Muscle layer of colon (tissue), 2 donors: ENCODE results near the gene DOCK4.

Experiments
- H3K27ac ChIP-seq: one replicate; pipeline ENCODE4 v1.7.0; 2013; ENCODE audit warnings: low read depth, mild to moderate bottlenecking, low read length, moderate library complexity
- H3K27me3 ChIP-seq, 2 donors: one replicate each; pipeline ENCODE4 v1.7.0; 2013; ENCODE audit warnings: low read length in 2 of 2, mild to moderate bottlenecking in 2 of 2; ENCODE audit not compliant: insufficient read depth in 2 of 2, control insufficient read depth in 1 of 2
- H3K36me3 ChIP-seq: one replicate; pipeline ENCODE4 v1.7.0; 2013; ENCODE audit warnings: mild to moderate bottlenecking, low read length; ENCODE audit not compliant: insufficient read depth
- H3K4me1 ChIP-seq: one replicate; pipeline ENCODE4 v1.7.0; 2013; ENCODE audit warnings: mild to moderate bottlenecking, low read length; ENCODE audit not compliant: insufficient read depth
- H3K4me3 ChIP-seq, 2 donors: one replicate each; pipeline ENCODE4 v1.7.0; 2013; ENCODE audit warnings: low read length in 2 of 2, low read depth in 1 of 2, mild to moderate bottlenecking in 1 of 2, moderate library complexity in 1 of 2
- H3K9ac ChIP-seq: one replicate; pipeline ENCODE4 v1.7.0; 2013; ENCODE audit warnings: low read length
- H3K9me3 ChIP-seq: one replicate; pipeline ENCODE4 v1.7.0; 2013; ENCODE audit warnings: mild to moderate bottlenecking, low read length
- donor health status: abdominal sarcoma.
- donor health status: Adenocarcinoma of cecum.

DOCK4 gene

GRCh38 chr7:112236597-112236996, 30.4 kb upstream of the DOCK4 start:
- Histone ChIP-seq H3K9me3 (no peaks in the 10 kb centered on the region), H3K4me1 (peaks cover 9% of the 10 kb centered on the region), H3K9ac (no peak overlapping the region), H3K27me3 (no peaks in the 10 kb centered on the region), H3K36me3 (no peaks in the 10 kb centered on the region), H3K27ac (no peak overlapping the region), H3K4me3 (no peak overlapping the region)

GRCh38 chr7:112234147-112234546, 27.9 kb upstream of the DOCK4 start:
- Histone ChIP-seq H3K27me3 (no peaks in the 10 kb centered on the region), H3K27ac (no peak overlapping the region), H3K9ac (no peak overlapping the region), H3K4me1 (peaks cover 9% of the 10 kb centered on the region), H3K9me3 (no peaks in the 10 kb centered on the region), H3K4me3 (no peak overlapping the region), H3K36me3 (no peaks in the 10 kb centered on the region)

DNA sequence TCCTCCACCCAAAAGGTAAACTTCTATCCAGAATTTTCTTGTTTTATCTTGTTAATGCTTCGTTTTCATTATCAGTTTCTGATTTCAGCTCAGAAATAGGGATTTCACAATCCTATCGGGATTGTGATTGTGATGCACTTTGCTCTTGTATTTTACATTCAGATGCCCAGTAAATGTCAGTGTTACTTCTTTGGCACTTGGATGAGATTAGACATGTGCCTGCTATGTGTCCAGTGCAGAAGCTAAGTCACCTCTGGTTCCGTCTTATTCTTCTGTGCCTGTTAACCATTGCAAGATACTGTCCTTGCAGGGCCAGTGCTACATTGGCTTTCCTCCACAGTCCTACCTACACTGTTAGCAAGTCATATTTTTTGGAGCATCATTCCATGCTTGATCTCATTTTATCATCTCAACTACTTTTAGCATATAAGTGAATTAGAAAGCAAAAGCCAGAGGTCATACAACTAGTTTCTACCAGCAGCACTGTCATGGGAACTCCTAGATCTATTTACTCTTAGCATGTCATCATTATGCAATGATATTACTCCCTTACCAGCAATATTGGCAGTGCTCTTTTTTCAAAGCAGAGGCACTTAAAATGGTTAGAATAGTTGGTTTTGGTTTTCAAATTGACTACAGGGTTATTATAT, 27.0 kb upstream of the DOCK4 start:
- no peaks in the 10 kb centered on the region for H3K9me3 ChIP-seq
- no peak overlapping the region for H3K4me3 ChIP-seq
- H3K36me3 ChIP-seq, result no peaks in the 10 kb centered on the region
- no peak overlapping the region for H3K27ac ChIP-seq
- H3K27me3 ChIP-seq, result no peaks in the 10 kb centered on the region
- H3K9ac ChIP-seq, result no peak overlapping the region
- peaks cover 9% of the 10 kb centered on the region for H3K4me1 ChIP-seq

- no peak overlapping the region for H3K9ac ChIP-seq
Observed at GRCh38 chr7:112232212-112232978, 26.2 kb upstream of the DOCK4 start.

GRCh38 chr7:112228632-112229031, 22.4 kb upstream of the DOCK4 start:
- no peaks in the 10 kb centered on the region for H3K9me3 ChIP-seq
- no peak overlapping the region for H3K27ac ChIP-seq
- no peaks in the 10 kb centered on the region for H3K27me3 ChIP-seq
- H3K36me3 ChIP-seq, result no peaks in the 10 kb centered on the region
- H3K9ac ChIP-seq, result no peak overlapping the region
- H3K4me1 ChIP-seq, result peaks cover 9% of the 10 kb centered on the region
- H3K4me3 ChIP-seq, result no peak overlapping the region

More at GRCh38 chr7:112232212-112232978, 26.2 kb upstream of the DOCK4 start:
- H3K4me3 ChIP-seq, result no peak overlapping the region
- no peaks in the 10 kb centered on the region for H3K36me3 ChIP-seq
- no peaks in the 10 kb centered on the region for H3K9me3 ChIP-seq
- H3K4me1 ChIP-seq, result peaks cover 9% of the 10 kb centered on the region
- no peak overlapping the region for H3K27ac ChIP-seq
- no peaks in the 10 kb centered on the region for H3K27me3 ChIP-seq

DNA sequence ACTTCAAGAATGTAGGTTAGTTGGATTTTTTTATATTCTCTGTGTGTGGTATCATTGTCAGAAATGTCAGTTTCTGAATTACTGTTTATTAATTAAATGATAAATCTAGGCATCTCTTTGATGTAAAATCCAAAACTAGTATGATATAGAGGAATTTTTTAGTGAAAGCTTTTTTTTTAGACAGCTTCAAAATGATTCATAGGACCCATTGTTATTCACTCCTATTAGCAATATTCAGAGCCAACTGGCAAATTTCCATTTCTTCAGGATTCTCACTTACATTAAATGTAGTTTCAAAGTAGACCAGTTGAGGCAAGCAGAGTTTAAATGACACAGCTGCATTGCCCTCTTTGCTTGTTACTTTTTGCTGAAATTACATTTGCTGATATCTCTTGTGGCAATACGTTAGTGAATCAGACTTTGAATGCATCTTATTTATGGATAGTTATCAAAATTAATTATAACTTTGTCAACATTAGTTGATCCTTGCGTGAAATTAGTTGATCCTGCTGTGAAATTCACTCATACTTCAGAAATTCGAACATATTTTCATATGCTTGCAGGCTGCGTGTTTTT, 20.6 kb upstream of the DOCK4 start:
- no peaks in the 10 kb centered on the region for H3K27me3 ChIP-seq
- no peak overlapping the region for H3K9ac ChIP-seq
- H3K4me3 ChIP-seq, result no peak overlapping the region
- no peak overlapping the region for H3K27ac ChIP-seq
- no peaks in the 10 kb centered on the region for H3K9me3 ChIP-seq
- H3K4me1 ChIP-seq, result no peaks in the 10 kb centered on the region
- H3K36me3 ChIP-seq, result no peaks in the 10 kb centered on the region

- Histone ChIP-seq H3K4me1 (no peaks in the 10 kb centered on the region), H3K4me3 (no peak overlapping the region), H3K27me3 (no peaks in the 10 kb centered on the region), H3K27ac (no peak overlapping the region), H3K9ac (no peak overlapping the region), H3K9me3 (no peaks in the 10 kb centered on the region), H3K36me3 (no peaks in the 10 kb centered on the region)
Observed at GRCh38 chr7:112225006-112225405, 18.8 kb upstream of the DOCK4 start.

GRCh38 chr7:112224186-112224585, 18.0 kb upstream of the DOCK4 start:
- no peak overlapping the region for H3K27ac ChIP-seq

GRCh38 chr7:112223310-112223709, 17.1 kb upstream of the DOCK4 start:
- Histone ChIP-seq H3K9me3 (no peaks in the 10 kb centered on the region), H3K27me3 (no peaks in the 10 kb centered on the region), H3K4me1 (no peaks in the 10 kb centered on the region), H3K36me3 (no peaks in the 10 kb centered on the region), H3K4me3 (no peak overlapping the region), H3K9ac (no peak overlapping the region), H3K27ac (no peak overlapping the region)

More at GRCh38 chr7:112224186-112224585, 18.0 kb upstream of the DOCK4 start:
- no peaks in the 10 kb centered on the region for H3K36me3 ChIP-seq
- H3K9ac ChIP-seq, result no peak overlapping the region
- no peaks in the 10 kb centered on the region for H3K9me3 ChIP-seq
- H3K4me1 ChIP-seq, result no peaks in the 10 kb centered on the region
- no peaks in the 10 kb centered on the region for H3K27me3 ChIP-seq
- no peak overlapping the region for H3K4me3 ChIP-seq

- Histone ChIP-seq H3K4me3 (no peak overlapping the region), H3K9ac (no peak overlapping the region), H3K27me3 (no peaks in the 10 kb centered on the region), H3K9me3 (no peaks in the 10 kb centered on the region), H3K36me3 (no peaks in the 10 kb centered on the region), H3K27ac (no peak overlapping the region), H3K4me1 (no peaks in the 10 kb centered on the region)
Observed at GRCh38 chr7:112220877-112221434, 14.8 kb upstream of the DOCK4 start.

GRCh38 chr7:112215787-112216186, 9.6 kb upstream of the DOCK4 start:
- Histone ChIP-seq H3K36me3 (no peaks in the 10 kb centered on the region), H3K9me3 (no peaks in the 10 kb centered on the region), H3K27me3 (no peaks in the 10 kb centered on the region), H3K9ac (no peak overlapping the region), H3K4me3 (no peak overlapping the region), H3K4me1 (peaks cover 7% of the 10 kb centered on the region), H3K27ac (no peak overlapping the region)
